Activated T-cell treated with anti-CD3 and anti-CD28 coated beads for 24 hours (primary cell): ENCODE results near the gene METTL22.

Experiments
- DNase-seq: peaks from one replicate; pipeline ENCODE4 v3.0.0-alpha.2; 2020; ENCODE audit warnings: low read depth

METTL22 gene

GRCh38 chr16:8694795-8695728 is 73.6 kb downstream of the METTL22 start:
- DNase-seq, result no peak

- DNase-seq, result no peak
Measured at GRCh38 chr16:8696880-8697279, 75.4 kb downstream of the METTL22 start.

DNA sequence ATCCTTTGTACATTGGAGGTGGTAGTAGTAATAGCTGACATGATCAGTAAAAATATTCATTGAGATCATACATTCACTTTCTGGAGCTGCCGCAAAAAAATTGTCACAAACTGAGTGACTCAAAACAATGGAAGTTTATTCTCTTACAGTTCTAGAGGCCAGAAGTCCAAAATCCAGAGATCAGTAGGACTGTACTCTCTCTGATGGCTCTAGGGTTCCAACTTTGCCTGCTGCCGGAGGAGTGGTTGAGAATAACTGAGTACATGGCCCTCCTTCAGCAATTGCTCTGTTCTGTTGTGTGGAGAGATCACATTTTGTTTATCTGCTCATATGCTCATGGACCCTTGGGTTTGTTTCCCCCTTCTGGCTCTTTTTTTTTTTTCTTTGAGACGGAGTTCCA is 76.5 kb downstream of the METTL22 start:
- DNase-seq, result no peak
